Ishikawa (cell line): ENCODE measurements around the gene ZNF428.

Experiments used
- CEBPB ChIP-seq: IDR thresholded peaks from 2 replicates; pipeline ENCODE4 v1.6.1; 2012
- CREB1 ChIP-seq: IDR thresholded peaks from 2 replicates; pipeline ENCODE4 v1.6.1; 2012; ENCODE audit warnings: low read depth
- EGR1 ChIP-seq: IDR thresholded peaks from 2 replicates; pipeline ENCODE4 v1.6.1; 2012
- EP300 ChIP-seq: IDR thresholded peaks from 2 replicates; pipeline ENCODE4 v1.6.1; 2012; ENCODE audit warnings: borderline replicate concordance
- FOXM1 ChIP-seq: IDR thresholded peaks from 2 replicates; pipeline ENCODE4 v1.6.1; 2012; ENCODE audit warnings: low read depth, borderline replicate concordance
- MAX ChIP-seq: IDR thresholded peaks from 2 replicates; pipeline ENCODE4 v1.6.1; 2012
- NFIC ChIP-seq: IDR thresholded peaks from 2 replicates; pipeline ENCODE4 v1.6.1; 2012
- RAD21 ChIP-seq: IDR thresholded peaks from 2 replicates; pipeline ENCODE4 v1.6.1; 2012; ENCODE audit warnings: low read depth
- REST ChIP-seq: IDR thresholded peaks from 2 replicates; pipeline ENCODE4 v1.6.1; 2012; ENCODE audit warnings: low read depth, mild to moderate bottlenecking
- TAF1 ChIP-seq: IDR thresholded peaks from 2 replicates; pipeline ENCODE4 v1.6.1; 2012; ENCODE audit warnings: low read depth, mild to moderate bottlenecking
- TCF12 ChIP-seq: IDR thresholded peaks from 2 replicates; pipeline ENCODE4 v1.6.1; 2012; ENCODE audit warnings: low read depth
- TEAD4 ChIP-seq: IDR thresholded peaks from 2 replicates; pipeline ENCODE4 v1.6.1; 2012
- USF1 ChIP-seq: IDR thresholded peaks from 2 replicates; pipeline ENCODE4 v1.6.1; 2012
- YY1 ChIP-seq: IDR thresholded peaks from 2 replicates; pipeline ENCODE4 v1.6.1; 2012; ENCODE audit warnings: low read depth
- ZBTB7A ChIP-seq: IDR thresholded peaks from 2 replicates; pipeline ENCODE4 v1.6.1; 2012; ENCODE audit warnings: low read depth

ZNF428 gene

DNA sequence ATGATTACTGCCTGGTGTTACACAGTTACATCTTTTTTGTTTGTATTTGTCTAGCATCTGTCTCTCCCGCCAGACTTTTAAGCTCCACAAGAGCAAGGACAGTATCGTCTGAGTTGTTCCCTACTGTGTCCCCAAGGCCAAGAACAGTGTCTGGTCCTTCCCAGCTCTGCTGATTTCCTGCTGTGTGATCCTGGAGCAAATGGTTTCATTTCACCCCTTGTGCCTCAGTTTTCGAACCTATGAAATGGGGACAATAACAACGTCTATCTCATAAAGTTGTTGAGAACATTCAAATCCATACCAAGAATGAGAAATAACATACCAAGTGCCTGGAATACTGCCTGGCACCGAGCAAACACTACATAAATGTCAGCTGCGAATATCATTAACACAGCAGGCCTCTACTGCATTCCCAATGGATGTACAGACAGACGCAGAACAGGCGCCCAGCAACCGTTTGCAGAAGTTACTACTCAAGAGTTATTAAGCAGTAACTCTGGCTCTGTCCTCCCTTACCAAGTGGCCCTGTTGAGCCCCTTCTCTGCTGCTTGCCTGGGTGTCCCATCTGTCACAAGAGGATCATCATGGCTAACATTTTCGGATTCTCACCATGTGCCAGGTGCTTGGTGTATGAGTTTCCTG, 55.5 kb downstream of the ZNF428 start:
- TF ChIP-seq CREB1 (no peak), REST (no peak), MAX (no peak), CEBPB (no peak), TAF1 (no peak), EP300 (no peak), EGR1 (no peak), TEAD4 (no peak), FOXM1 (no peak), TCF12 (no peak), RAD21 (no peak), YY1 (no peak), USF1 (no peak), NFIC (no peak), ZBTB7A (no peak)

DNA sequence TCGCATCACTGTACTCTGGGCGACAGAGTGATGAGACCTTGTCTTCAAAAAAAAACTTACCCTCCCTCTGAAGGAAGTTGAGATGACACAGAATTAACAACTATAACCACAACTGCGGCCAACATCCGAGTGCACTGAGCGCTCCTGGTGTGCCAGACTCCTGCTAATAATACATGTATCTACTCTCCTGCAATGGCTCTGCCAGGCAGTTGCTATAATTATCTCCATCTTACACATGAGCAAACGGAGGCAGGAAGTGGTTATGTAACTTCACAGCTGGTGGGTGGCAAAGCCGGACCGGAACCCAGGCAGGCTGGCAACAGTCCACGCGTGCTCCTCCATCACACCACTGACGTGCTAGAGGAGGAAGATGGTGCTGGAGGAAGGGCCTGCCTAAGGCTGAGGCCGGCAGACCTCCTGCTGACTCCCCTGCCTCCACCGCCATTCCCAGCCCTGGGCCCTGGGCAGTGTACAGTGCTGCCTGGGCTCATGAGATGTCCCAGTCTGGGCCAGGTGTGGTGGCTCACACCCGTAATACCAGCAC, 56.7 kb downstream of the ZNF428 start:
- no peak for TF ChIP-seq NFIC
- TF ChIP-seq RAD21: no peak
- TF ChIP-seq YY1: no peak
- no peak for TF ChIP-seq MAX
- TF ChIP-seq USF1: no peak
- no peak for TF ChIP-seq TAF1
- no peak for TF ChIP-seq EP300
- TF ChIP-seq TCF12: no peak
- no peak for TF ChIP-seq CREB1
- TF ChIP-seq CEBPB: no peak
- no peak for TF ChIP-seq ZBTB7A
- no peak for TF ChIP-seq TEAD4

GRCh38 chr19:43562226-43562697, 57.2 kb downstream of the ZNF428 start:
- TF ChIP-seq EGR1: no peak
- TF ChIP-seq NFIC: no peak
- no peak for TF ChIP-seq CREB1
- no peak for TF ChIP-seq RAD21
- no peak for TF ChIP-seq YY1
- TF ChIP-seq REST: no peak
- no peak for TF ChIP-seq MAX
- TF ChIP-seq TEAD4: no peak
- TF ChIP-seq TAF1: no peak
- TF ChIP-seq EP300: no peak
- TF ChIP-seq ZBTB7A: no peak
- no peak for TF ChIP-seq USF1
- TF ChIP-seq FOXM1: no peak

GRCh38 chr19:43561139-43561970, 58.1 kb downstream of the ZNF428 start:
- TF ChIP-seq TAF1 (no peak), TEAD4 (no peak), NFIC (no peak)
